ENCODE measurements around the gene SSH2. TPM values are rescaled to one million over a fixed set of nuclear protein-coding genes. Genes with fewer than 3 reads are reported as not detected.

Gene SSH2
- total RNA-seq, 1 donor from 2014 or later = 17.3 TPM

DNA sequence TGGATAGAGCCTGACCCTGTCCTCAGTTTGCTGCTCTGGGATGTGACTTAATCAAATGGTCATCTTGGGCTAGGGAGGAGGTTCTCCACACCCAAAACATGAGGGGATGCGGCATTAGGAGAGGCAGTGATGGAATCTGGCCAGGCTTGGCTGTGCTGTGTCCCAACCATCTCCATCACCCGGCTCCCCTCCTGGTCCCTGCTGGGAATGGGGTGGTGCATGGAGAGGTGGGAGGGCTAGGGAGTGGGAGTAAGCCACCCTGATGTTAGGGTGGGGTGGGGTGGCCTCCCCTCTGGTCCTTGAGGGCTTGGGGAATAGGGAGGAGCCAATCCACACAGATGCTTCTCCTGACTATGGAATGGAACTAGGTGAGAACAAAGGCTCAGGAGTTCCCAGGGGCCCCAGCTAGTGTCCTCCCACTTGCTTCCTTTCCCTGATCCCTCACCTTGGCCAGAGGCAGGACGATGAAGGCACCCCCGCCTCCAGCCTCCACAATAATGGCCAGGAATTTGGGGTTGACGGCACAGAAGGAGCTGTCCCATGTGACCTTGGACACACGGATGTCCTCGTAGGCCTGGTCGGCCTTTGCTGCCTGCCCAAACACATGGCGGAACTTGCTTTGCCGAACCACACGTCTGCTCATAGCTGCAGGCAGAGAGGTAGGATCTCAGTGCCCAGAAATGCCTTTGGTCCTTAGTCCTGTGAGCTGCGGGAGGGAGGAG lies 309.1 kb downstream of the SSH2 start:
- no peak for ATAC-seq

DNA sequence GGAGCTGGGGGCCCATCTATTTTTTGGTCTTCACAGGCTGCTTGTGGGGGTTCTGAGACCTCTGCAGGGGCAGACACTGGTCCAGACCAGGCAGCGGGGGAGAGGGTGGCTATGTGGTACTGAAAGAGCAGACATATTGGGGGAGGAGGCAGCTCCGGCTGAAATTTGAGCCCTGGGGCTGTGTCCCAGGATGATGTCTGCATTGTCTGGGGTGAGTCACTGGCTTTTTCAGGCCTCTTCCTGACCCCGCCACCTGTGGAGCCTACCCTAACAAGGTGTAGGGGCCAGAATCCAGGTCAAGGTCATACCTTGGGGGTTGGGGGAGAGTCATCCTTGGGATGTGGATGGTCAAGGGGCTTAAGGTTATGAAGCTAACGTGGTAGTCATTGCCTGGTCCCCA lies 309.8 kb downstream of the SSH2 start:
- ATAC-seq = no peak

DNA sequence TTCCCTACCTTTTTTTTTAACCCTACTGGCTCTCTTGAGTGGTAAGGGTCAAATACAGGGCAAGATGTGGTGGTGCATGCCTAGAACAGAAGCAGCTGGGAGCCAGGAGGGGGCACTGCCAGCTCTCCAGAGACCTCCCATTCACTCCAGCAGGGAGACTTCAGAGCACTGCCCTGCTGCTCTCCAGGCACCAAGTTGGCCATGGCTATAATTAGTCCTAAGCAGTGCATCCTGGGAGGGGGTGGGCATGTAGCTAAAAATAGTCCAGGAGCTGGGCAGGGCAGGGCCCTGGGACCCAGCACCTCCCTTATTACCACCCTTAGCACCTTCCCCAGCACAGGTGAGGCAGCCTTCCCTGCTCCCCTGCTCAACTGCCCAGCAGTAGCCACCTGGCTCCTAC lies 310.8 kb downstream of the SSH2 start:
- no peak for ATAC-seq

DNA sequence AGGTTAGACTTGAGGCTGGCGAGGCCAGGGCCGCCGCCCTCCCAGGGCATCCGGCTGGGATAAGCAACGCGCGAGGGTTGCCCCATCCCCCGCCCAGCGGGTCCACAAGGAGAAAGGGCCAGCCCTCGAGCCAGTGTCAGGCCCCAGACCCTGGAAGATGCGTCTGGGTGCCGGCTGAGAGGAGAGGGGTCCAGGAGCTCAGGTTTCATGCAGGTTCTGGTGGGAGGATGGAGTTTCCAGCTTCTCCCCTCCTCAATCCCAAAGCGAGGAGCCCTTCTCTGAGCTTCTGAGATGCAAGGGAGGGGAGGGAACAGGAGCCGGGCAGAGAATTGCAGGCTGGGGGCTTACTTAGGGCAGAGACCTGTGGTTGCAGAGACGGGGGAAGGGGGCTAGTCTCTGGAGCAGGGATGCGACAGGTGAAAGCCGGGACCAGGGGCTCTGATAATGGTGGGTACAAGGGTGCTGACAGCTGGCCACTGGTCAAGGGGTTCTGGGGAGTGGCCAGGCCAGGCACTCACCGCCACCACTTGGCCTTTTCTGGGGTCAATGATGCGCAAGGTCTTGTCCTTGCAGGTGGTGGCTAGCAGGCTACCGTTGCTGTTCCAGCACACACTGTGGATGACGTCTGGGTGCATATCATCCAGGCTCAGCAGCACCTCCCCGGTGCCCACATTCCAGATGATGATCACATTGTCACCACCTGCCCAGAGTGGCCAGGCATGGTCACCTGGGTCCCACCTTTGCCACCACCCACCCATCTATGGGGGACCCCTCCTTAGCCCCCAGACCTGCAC lies 311.6 kb downstream of the SSH2 start:
- ATAC-seq = no peak

DNA sequence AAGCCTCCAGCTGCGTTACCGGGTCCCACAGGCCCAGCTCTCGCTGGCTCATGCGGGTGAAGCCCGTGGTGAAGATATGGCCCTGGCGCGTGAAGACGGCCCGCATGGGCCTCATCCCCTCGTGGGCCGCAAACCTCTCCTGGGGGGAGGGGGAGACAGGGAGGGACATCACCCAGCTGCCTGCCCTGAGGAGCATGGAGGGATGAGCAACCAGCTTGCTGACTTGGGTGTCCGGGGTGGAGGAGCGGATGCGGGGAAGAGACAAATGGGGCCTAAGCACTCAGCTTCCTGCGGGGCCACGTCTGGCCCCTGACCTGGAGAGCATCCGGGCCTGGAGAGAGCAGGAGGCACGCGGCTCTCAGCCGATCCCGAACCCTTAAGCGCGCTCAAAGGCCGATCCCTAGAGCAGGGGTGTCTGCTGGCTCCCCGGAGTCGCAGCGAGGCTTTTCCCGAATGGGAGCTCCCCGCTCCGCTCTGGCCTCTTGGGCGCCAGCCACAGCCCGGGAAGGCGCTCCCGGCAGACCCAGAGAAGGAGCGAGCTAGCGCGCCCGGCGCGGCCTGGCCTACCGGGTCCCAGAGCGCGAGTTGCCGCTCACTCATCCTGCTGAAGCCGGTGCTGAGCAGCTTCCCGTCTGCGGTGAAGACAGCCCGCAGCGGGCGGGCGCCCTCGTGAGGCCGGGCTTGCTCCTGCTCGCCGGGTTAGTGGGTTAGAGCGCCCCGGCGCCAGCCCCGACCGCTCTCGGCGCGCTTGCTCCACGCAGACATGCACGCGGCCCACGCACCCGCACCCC lies 312.4 kb downstream of the SSH2 start:
- peak; percentile 62 for ATAC-seq

DNA sequence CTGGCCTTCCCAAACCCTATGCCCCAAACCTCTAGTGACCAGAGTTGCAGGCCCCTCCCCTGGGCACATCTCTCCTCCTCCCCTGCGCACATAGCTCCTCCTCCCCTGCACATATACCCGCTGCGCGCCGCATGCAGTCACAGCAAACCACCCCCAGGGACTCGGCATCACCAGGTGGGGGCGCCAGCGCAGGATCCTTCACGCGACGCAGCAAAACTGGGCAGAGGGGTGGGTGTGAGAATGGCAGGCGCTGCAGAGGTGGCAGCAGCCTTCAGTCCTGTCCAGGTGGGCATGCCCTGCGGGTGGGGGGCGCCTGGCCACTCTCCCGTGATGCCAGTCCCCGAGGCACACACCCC lies 312.9 kb downstream of the SSH2 start:
- ATAC-seq = peak; percentile 71

DNA sequence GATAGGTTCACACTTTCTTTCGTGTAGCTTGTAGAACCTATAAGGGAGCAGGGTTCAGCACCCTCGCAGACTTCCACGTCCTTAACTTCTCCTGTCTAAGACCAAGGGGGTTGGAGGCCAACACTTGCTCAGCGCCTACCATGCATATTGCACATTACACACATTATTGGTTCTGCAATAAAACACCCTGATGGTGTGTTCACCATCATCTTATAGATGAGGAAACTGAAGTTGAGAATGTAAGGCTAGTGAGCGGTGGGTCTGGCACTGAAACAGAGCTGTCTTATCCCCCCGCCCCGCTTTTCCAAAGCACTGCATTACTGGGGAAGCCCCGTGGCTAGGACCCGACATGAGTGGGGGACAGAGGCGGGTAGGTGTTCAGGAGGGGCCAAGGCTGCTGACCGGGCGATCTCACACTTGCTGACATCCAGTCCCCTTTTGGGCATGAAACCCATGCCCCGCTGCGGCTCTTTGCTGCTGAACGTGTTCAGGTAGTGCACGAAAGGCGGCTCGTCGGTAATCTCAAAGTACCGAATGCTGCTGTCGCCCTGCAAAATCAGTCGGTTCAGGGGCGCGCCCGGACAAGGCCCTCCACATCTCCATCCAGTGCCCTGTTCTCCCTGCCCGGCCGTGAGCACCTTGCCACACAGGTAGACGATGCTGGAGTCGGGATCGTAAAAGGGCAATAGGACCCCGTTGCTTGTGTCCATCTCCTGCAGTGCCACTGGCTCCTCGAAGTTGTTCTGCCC lies 313.6 kb downstream of the SSH2 start:
- no peak for ATAC-seq

DNA sequence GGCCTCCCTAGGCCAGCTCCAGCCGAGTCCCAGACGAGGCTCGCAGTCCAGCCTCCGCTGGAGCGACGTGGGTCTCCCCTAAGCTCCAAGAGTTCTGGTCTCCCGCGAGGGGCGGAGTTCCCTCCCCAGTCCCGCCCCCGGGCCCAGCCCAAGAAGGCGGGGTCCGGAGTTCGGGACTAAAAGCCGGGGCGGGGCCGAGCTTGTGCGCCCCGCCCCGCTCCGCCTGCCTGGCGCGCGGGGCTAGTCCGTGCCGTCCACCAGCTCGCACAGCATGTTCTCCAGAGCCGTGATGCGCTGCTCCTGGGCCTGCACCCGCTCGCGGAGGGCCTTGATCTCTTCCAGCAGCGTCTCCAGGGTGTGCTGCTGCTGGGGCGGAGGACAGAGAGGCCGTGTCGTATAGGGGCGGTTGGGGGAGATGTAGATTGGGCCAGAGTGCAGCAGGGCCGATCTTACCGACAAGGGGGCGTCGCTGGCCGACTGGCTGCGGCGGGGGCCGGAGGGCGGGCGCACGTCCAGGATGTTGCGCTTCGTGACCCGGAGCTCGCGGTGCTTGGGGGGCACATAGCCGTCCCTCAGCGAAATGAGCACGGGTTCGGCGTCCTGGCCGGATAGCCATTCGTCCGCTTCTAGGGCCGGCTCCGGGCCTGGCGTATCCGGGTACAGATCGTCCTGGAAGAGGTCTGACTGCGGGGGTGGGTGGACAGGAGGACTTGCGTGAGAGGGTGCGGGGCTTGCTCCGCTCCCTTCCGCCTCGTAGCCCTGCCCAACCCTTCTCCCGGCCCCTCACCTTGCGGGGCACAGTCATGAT lies 314.3 kb downstream of the SSH2 start:
- peak; percentile 66 for ATAC-seq

DNA sequence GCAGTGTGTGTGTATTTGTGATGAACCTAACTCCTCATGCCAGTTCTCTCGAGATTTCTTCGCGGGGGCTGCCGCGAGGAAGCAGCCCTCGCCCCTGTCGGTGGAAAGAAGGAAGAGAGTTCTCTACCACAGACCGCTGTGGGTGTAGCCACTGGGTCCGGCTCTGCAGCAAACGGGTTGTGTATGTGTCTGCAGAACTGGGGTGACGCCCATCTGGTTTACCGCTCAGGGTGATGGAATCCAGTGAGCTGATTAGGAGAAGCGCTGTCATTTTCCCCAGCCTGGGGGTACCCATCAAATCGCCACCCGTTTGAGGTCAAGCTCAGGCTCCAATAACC lies 315.0 kb downstream of the SSH2 start:
- no peak for ATAC-seq

DNA sequence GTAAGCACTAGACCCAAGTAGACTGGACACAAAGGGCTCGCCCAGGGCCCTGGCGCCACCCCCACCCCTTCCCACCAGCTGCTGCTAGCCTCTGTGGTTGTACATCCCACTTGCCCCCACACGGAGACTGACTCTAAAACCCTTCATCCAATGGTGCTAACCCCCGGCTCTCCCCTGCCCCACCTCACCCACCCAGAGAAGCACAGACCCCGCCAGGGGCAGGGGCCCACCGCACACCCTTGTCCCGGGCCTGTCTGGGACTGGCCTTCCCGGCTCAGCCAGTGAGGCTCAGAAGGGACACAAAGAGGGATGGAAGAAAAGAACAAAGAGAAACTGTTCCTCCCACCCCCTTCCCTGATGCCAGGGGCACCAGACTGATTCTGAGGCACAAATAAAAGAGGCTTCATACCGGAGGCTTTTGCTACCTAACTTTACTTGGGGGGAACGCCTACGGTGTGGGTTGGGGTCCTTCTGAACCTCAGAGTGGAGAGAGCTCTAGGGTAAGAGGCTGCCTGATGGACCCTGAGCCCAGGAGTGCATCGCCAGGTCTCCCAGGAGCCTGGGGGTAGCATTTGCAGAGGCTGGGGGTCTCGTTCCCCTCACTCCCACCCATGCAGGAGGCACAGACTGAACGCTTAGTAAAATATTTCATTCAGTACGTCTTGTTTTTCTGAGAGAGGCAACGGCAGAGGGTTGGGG lies 315.5 kb downstream of the SSH2 start:
- ATAC-seq = no peak

DNA sequence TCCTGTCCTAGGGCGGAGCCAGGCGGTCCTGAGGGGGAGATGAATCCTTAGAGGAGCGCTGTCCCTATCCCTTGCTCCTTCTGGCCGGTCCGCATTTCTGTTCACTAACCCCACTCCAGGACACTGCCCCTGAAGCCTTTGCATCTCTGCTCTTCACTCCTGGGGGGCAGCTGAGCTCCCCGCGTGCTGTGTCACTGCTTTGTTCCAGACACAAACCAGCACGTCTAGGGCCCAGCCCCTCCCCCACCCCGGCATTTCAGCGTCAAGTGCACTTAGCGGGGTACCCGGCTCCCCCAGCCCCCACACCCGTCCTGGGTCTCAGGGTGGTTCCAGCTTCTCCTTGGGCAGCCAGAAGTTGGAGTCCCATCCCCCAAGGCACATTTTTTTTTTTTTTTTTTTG lies 316.2 kb downstream of the SSH2 start:
- ATAC-seq = no peak

DNA sequence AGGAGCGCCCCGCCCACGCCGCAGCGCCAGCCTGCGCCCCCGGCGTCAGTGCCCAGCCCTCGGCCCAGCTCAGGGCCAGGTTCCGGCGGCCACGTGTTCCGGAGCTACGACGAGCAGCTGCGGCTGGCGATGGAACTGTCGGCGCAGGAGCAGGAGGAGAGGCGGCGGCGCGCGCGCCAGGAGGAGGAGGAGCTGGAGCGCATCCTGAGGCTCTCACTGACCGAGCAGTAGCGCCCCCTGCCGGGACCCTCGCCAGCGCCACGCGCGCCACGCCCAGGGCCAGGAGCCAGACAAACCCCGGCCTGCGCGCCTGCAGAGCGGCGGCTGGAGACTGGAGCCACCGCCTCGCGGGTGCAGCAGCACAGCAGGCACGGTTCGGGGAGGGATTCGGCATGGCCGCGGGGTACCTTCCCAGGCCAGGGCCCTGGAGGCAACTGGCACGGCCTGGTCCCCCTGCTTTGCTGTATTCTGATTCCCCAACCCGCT lies 316.6 kb downstream of the SSH2 start:
- ATAC-seq = peak; percentile 62

DNA sequence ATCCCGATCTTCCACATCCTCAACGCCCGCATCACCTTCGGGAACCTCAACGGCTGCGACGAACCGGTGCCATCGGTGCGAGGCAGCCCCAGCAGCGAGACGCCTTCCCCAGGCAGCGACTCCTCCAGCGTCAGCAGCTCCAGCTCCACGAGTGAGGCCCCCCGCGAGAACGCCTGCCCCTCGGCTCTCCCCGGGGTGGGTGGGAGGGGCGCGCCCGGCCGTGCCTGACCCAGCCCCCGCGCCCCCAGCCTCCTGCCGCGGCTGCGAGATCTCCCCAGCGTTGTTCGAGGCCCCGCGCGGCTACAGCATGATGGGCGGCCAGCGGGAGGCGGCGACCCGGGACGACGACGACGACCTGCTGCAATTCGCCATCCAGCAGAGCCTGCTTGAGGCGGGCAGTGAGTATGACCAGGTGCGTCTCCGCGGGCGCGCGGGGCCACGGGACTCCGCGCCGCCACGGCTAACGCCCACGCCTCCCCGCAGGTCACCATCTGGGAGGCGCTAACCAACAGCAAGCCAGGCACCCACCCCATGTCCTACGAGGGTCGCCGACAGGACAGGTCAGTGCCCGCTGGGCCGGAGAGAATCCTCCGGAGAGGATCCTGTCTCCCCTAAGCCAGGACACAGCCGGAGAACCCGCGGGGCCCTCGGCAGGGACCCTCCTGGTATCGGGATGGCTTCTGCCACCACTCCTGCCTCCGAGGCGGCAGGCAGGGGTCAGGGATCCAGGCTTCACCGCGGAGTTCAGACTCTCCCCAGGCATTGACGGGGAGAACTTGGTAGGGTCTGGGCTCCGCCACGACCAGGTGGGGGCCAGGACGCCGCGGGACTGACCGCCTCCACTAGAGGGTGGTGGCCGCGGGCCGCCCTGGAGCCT lies 317.4 kb downstream of the SSH2 start:
- no peak for ATAC-seq

DNA sequence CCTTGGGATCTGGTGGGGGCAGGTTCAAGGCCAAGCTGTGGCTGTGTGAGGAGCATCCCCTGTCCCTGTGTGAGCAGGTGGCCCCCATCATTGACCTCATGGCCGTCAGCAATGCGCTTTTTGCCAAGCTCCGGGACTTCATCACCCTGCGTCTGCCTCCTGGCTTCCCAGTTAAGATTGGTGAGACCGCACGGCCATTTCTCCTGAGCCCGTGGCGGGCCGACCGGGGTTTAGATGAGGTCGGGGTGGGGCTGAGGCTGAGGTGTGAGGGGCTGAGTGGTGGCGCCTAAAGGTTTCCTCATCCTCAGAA lies 318.0 kb downstream of the SSH2 start:
- ATAC-seq = no peak

DNA sequence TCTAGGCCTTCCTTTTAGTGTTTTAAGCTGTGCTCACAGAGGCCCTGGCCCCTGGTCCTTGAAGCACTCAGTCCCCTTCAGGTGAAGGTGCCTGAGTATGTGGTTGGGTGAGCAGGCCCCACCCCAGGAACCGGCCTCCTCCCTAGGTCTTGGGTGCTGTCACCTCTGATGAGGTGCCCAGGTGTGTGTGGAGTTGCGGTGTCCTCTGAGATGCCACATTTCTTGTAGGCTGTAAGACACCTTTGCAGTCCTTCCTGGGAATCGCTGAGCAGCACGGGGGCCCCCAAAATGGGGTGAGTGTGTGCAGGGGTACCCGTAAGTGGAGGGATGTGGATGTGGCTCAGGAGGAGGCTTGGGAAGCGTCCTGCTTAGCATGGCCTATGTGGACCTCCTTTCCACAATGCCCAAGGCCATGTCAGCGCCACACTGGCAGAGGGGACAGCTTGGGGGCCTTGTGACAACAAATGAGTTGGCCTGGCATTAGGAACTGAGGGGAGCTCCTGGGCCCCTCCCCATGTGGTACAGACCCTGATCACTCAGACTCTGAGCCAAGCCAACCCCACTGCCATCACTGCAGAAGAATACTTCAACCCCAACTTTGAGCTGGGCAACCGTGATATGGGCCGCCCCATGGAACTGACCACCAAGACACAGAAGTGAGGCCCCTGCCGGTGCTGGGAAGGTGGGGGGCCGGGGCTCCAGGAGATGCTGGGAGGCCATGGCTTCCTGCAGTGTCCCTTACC lies 318.5 kb downstream of the SSH2 start:
- no peak for ATAC-seq

DNA sequence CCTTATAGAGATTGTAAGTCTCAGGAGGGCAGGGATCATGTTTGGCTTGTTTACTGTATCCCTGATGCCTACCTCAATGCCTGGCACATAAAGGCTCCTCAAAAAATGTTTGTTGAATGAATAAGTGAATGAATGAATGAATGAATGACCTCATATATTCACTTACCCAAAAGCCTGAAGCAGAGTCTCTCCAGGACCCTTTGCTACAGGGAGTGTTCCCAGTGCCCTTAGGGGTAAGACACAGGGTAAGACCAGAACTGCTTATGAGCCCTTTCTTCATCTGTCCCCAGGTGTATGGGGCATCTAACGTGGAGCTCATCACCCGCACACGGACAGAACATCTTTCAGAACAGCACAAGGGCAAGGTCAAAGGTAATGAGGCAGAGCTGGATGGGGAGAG lies 319.6 kb downstream of the SSH2 start:
- ATAC-seq = no peak

DNA sequence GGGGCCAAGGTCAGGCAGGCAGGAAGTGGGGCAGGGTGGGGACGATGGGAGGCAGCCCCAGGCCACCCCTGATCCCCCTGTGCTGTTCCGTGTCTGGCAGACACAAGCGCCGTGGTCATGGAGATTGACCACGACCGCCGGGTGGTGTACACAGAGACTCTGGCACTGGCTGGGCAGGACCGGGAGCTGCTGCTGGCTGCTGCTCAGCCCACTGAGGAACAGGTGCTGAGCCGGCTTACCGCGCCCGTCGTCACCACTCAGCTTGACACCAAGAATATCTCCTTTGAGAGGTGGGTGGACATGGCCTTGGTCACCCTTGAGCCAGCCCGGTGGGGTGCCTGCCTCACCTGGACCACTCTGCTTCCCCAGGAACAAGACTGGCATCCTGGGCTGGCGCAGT lies 321.0 kb downstream of the SSH2 start:
- no peak for ATAC-seq

DNA sequence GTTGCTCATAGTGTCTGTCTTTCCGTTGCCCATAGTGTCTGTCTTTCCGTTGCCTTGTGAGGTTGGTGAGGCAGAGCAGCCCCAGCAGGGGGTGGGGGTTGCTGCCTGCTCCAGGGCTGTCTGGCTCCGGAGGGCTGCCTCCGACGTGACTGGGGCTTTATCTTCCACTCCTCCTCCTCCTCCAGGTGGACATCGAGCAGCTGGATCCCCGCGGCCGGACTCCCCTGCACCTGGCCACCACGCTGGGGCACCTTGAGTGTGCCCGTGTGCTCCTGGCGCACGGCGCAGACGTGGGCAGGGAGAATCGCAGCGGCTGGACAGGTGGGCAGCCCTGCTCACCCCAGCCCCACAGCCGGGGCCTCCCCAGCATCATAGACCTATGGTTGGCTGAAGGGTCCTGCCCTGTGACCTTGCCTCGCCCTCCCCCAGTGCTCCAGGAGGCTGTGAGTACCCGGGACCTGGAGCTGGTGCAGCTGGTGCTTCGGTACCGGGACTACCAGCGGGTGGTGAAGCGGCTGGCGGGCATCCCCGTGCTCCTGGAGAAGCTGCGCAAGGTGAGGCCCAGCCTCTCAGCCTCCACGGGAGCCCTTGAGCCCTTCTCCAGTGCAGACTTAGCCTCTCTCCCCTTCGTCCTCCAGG lies 322.4 kb downstream of the SSH2 start:
- ATAC-seq = no peak

DNA sequence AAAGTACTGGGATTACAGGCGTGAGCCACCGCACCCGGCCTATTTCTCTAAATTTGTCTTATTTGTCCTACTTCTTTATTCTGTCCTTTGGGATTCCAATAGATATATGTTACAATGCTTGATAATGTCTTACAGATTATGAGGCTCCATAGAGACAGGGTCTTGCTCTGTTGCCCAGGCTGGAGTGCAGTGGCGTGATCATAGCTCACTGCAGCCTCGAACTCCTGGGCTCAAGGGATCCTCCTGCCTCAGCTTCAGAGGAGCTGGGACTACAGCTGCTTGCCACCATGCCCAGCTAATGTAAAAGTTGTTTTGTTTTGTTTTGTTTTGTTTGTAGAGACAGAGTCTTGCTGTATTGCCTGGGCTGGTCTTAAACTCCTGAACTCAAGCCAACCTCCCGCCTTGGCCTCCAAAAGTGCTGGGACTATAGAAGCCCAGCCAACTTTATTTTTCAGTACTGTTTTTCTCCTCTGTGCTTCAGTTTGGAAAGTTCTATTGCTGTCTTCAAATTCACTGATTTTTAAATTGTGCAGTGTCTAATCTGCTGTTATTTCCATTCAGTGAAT lies 326.8 kb downstream of the SSH2 start:
- ATAC-seq = no peak
